Adrenal gland (tissue), 5 donors: ENCODE measurements around the gene SHISAL2B.

Experiments
- POLR2A ChIP-seq, 2 donors: fragments of 450-650 bp; IDR thresholded peaks; one replicate each; pipeline ENCODE4 v1.6.1; 2017; ENCODE audit warnings: antibody characterized with exemption in 2 of 2, mild to moderate bottlenecking in 2 of 2, moderate library complexity in 1 of 2
- TF ChIP-seq, protein P1 (sequence below), 6 experiments: fragments of 450-650 bp in 4 of 6; fragments of 200-600 bp in 2 of 6; sonication (generic) in 1 of 6; IDR thresholded peaks; 1 replicate in 5 of 6; 2 replicates in 1 of 6; pipeline versions ENCODE4 v1.5.1 to v1.8.0; 2016 to 2021; ENCODE audit warnings: antibody characterized with exemption in 6 of 6, mild to moderate bottlenecking in 2 of 6, moderate library complexity in 1 of 6
- donor health status: DM: no; HTN: no; CAD: no.

- TF ChIP-seq, protein P1, sequence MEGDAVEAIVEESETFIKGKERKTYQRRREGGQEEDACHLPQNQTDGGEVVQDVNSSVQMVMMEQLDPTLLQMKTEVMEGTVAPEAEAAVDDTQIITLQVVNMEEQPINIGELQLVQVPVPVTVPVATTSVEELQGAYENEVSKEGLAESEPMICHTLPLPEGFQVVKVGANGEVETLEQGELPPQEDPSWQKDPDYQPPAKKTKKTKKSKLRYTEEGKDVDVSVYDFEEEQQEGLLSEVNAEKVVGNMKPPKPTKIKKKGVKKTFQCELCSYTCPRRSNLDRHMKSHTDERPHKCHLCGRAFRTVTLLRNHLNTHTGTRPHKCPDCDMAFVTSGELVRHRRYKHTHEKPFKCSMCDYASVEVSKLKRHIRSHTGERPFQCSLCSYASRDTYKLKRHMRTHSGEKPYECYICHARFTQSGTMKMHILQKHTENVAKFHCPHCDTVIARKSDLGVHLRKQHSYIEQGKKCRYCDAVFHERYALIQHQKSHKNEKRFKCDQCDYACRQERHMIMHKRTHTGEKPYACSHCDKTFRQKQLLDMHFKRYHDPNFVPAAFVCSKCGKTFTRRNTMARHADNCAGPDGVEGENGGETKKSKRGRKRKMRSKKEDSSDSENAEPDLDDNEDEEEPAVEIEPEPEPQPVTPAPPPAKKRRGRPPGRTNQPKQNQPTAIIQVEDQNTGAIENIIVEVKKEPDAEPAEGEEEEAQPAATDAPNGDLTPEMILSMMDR (IDR thresholded peaks at IDR 0.05): no peak
- TF ChIP-seq POLR2A (IDR thresholded peaks at IDR 0.05): no peak
Observed at GRCh38 chr5:64765804-64766504, 75.7 kb downstream of the SHISAL2B start.
